MM.1S (cell line): Measurements from ENCODE around the gene STX7.

ENCODE experiments used
- EZH2 ChIP-seq: fragments of 300-600 bp; sonication (generic); optimal IDR thresholded peaks from 2 replicates; pipeline ENCODE3; 2017; ENCODE audit warnings: low read depth, mild to moderate bottlenecking, antibody characterized with exemption, low read length, mixed read lengths
- TF ChIP-seq, protein P1 (sequence below): fragments of 300-600 bp; sonication (generic); IDR thresholded peaks from 2 replicates; pipeline ENCODE4 v1.5.1; 2016; ENCODE audit warnings: antibody characterized with exemption, low read length, mixed read lengths

DNA sequence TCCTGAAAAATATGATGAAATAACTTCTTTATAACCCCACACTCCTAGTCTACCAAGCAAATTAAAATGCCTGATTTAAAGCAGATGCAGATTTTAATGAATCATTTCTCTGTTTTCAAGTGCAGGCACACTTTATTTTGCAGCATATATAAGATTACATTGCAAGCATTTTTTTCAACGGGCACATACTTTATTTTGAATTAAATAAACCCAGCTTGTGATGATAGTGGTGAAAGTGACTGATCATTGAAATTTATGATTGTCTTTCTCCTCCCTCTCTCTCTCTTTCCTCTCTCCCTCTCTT, 99.5 kb downstream of the STX7 start:
- TF ChIP-seq, protein P1, sequence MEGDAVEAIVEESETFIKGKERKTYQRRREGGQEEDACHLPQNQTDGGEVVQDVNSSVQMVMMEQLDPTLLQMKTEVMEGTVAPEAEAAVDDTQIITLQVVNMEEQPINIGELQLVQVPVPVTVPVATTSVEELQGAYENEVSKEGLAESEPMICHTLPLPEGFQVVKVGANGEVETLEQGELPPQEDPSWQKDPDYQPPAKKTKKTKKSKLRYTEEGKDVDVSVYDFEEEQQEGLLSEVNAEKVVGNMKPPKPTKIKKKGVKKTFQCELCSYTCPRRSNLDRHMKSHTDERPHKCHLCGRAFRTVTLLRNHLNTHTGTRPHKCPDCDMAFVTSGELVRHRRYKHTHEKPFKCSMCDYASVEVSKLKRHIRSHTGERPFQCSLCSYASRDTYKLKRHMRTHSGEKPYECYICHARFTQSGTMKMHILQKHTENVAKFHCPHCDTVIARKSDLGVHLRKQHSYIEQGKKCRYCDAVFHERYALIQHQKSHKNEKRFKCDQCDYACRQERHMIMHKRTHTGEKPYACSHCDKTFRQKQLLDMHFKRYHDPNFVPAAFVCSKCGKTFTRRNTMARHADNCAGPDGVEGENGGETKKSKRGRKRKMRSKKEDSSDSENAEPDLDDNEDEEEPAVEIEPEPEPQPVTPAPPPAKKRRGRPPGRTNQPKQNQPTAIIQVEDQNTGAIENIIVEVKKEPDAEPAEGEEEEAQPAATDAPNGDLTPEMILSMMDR, result no peak
- no peak for TF ChIP-seq EZH2
